Activated CD4-positive, alpha-beta T cell treated with anti-CD3 and anti-CD28 coated beads, Interleukin-2, amount 10 ng/mL, durations not matched to agents 7 days and 5 days (primary cell): Measurements from ENCODE around the gene ANKMY1. TPM values are rescaled to one million over a fixed set of nuclear protein-coding genes. Genes with fewer than 3 reads are reported as not detected.

Experiments used
- CTCF ChIA-PET: fragments of 350-600 bp; sonication (Branson Sonifier 250); formaldehyde crosslinking; loops from one replicate; lab custom pipeline; 2021; ENCODE audit warnings: antibody characterized with exemption; lab: Charles Lee
- POLR2A ChIA-PET: fragments of 350-600 bp; sonication (Branson Sonifier 250); formaldehyde crosslinking; loops from one replicate; lab custom pipeline; 2021; ENCODE audit warnings: antibody characterized with exemption; lab: Charles Lee
- DNase-seq: peaks from one replicate; pipeline ENCODE4 v3.0.0-alpha.2; 2020
- H3K27ac Mint-ChIP-seq: one replicate; pipeline ENCODE4 v1.8.0; 2021; ENCODE audit warnings: mild to moderate bottlenecking, moderate library complexity, mixed read lengths
- H3K27me3 Mint-ChIP-seq: one replicate; pipeline ENCODE4 v1.8.0; 2021; ENCODE audit warnings: mixed read lengths
- H3K36me3 Mint-ChIP-seq: one replicate; pipeline ENCODE4 v1.8.0; 2021; ENCODE audit warnings: low read depth, mixed read lengths
- H3K4me1 Mint-ChIP-seq: one replicate; pipeline ENCODE4 v1.8.0; 2021; ENCODE audit warnings: mixed read lengths
- H3K4me3 Mint-ChIP-seq: one replicate; pipeline ENCODE4 v1.8.0; 2021; ENCODE audit warnings: mild to moderate bottlenecking, moderate library complexity, mixed read lengths
- H3K9me3 Mint-ChIP-seq: one replicate; pipeline ENCODE4 v1.8.0; 2021; ENCODE audit warnings: mixed read lengths
- total RNA-seq, 2 experiments: library from RNA; stranded (reverse); gene quantifications; one replicate each; pipeline ENCODE4 v1.2.3, GENCODE V29; 2021

ANKMY1 gene
- total RNA-seq, 2 experiments from 2014 or later = 38.5 to 39.5 TPM

GRCh38 chr2:240491483-240491882 is 66.3 kb downstream of the ANKMY1 start:
- DNase-seq = no peak
- Mint-ChIP-seq H3K27ac (no peak overlapping the region), H3K4me3 (no peak overlapping the region), H3K9me3 (peaks cover 46% of the 10 kb centered on the region), H3K27me3 (peaks cover 8% of the 10 kb centered on the region), H3K4me1 (no peaks in the 10 kb centered on the region), H3K36me3 (peaks cover 22% of the 10 kb centered on the region)
- ChIA-PET POLR2A (no interaction called here), CTCF (interaction anchor here (1.2 kb wide), 1 partner anchor 23 kb away, joined by 3 read pairs; no protein-coding TSS in a partner anchor)

- POLR2A ChIA-PET = no interaction called here
- peaks cover 6% of the 10 kb centered on the region for H3K9me3 Mint-ChIP-seq
- no peak overlapping the region for H3K4me3 Mint-ChIP-seq
- H3K27ac Mint-ChIP-seq = no peak overlapping the region
- DNase-seq = no peak
- CTCF ChIA-PET = no interaction called here
- H3K27me3 Mint-ChIP-seq = no peaks in the 10 kb centered on the region
- peaks cover 2% of the 10 kb centered on the region for H3K4me1 Mint-ChIP-seq
- peaks cover 9% of the 10 kb centered on the region for H3K36me3 Mint-ChIP-seq
These were observed 75.6 kb downstream of the ANKMY1 start for GRCh38 chr2:240482141-240482540.

GRCh38 chr2:240481720-240482119 is 76.1 kb downstream of the ANKMY1 start:
- H3K27me3 Mint-ChIP-seq = no peaks in the 10 kb centered on the region
- POLR2A ChIA-PET = no interaction called here
- peaks cover 3% of the 10 kb centered on the region for H3K9me3 Mint-ChIP-seq
- H3K4me1 Mint-ChIP-seq = peaks cover 2% of the 10 kb centered on the region
- peaks cover 7% of the 10 kb centered on the region for H3K36me3 Mint-ChIP-seq
- CTCF ChIA-PET = no interaction called here
- H3K4me3 Mint-ChIP-seq = no peak overlapping the region
- DNase-seq = no peak
- no peak overlapping the region for H3K27ac Mint-ChIP-seq

- ChIA-PET POLR2A (no interaction called here), CTCF (no interaction called here)
- peaks cover 1% of the 10 kb centered on the region for H3K4me1 Mint-ChIP-seq
- H3K9me3 Mint-ChIP-seq = peaks cover 3% of the 10 kb centered on the region
- no peaks in the 10 kb centered on the region for H3K27me3 Mint-ChIP-seq
- no peak overlapping the region for H3K27ac Mint-ChIP-seq
- no peak overlapping the region for H3K4me3 Mint-ChIP-seq
- peaks cover 7% of the 10 kb centered on the region for H3K36me3 Mint-ChIP-seq
- DNase-seq = no peak
These were observed 76.8 kb downstream of the ANKMY1 start for GRCh38 chr2:240480834-240481623.

GRCh38 chr2:240479111-240479501 is 78.7 kb downstream of the ANKMY1 start:
- Mint-ChIP-seq H3K9me3 (peaks cover 8% of the 10 kb centered on the region), H3K27ac (no peak overlapping the region), H3K36me3 (peaks cover 6% of the 10 kb centered on the region), H3K4me1 (no peaks in the 10 kb centered on the region), H3K27me3 (no peaks in the 10 kb centered on the region), H3K4me3 (no peak overlapping the region)
- ChIA-PET CTCF (interaction anchor here (0.6 to 1.0 kb wide), 2 partner anchors 23 to 138 kb away, joined by 3 to 5 read pairs; no protein-coding TSS in a partner anchor), POLR2A (no interaction called here)
- no peak for DNase-seq

GRCh38 chr2:240478346-240479110 is 79.3 kb downstream of the ANKMY1 start:
- Mint-ChIP-seq H3K9me3 (peaks cover 10% of the 10 kb centered on the region), H3K36me3 (peaks cover under 1% of the 10 kb centered on the region), H3K27me3 (no peaks in the 10 kb centered on the region), H3K27ac (no peak overlapping the region), H3K4me1 (no peaks in the 10 kb centered on the region), H3K4me3 (no peak overlapping the region)
- DNase-seq = no peak
- POLR2A ChIA-PET = no interaction called here
- CTCF ChIA-PET = interaction anchor here (0.6 to 1.0 kb wide), 2 partner anchors 23 to 137 kb away, joined by 3 to 5 read pairs; no protein-coding TSS in a partner anchor

- H3K4me1 Mint-ChIP-seq = no peaks in the 10 kb centered on the region
- no peak for DNase-seq
- ChIA-PET POLR2A (no interaction called here), CTCF (no interaction called here)
- no peaks in the 10 kb centered on the region for H3K27me3 Mint-ChIP-seq
- H3K4me3 Mint-ChIP-seq = no peak overlapping the region
- no peaks in the 10 kb centered on the region for H3K36me3 Mint-ChIP-seq
- H3K9me3 Mint-ChIP-seq = peaks cover 13% of the 10 kb centered on the region
- no peak overlapping the region for H3K27ac Mint-ChIP-seq
These were observed 79.9 kb downstream of the ANKMY1 start for GRCh38 chr2:240477916-240478315.

GRCh38 chr2:240473211-240473610 is 84.6 kb downstream of the ANKMY1 start:
- no peak for DNase-seq
- peaks cover 3% of the 10 kb centered on the region for H3K36me3 Mint-ChIP-seq
- no peak overlapping the region for H3K4me3 Mint-ChIP-seq
- ChIA-PET CTCF (interaction anchor here (0.7 kb wide), 1 partner anchor 93 kb away, joined by 3 read pairs; no protein-coding TSS in a partner anchor), POLR2A (no interaction called here)
- H3K27me3 Mint-ChIP-seq = no peaks in the 10 kb centered on the region
- no peak overlapping the region for H3K27ac Mint-ChIP-seq
- peaks cover 17% of the 10 kb centered on the region for H3K9me3 Mint-ChIP-seq
- H3K4me1 Mint-ChIP-seq = no peaks in the 10 kb centered on the region

- H3K27me3 Mint-ChIP-seq = no peaks in the 10 kb centered on the region
- no peak overlapping the region for H3K27ac Mint-ChIP-seq
- DNase-seq = no peak
- CTCF ChIA-PET = no interaction called here
- peaks cover 17% of the 10 kb centered on the region for H3K9me3 Mint-ChIP-seq
- no peak overlapping the region for H3K4me3 Mint-ChIP-seq
- H3K4me1 Mint-ChIP-seq = no peaks in the 10 kb centered on the region
- H3K36me3 Mint-ChIP-seq = peaks cover 3% of the 10 kb centered on the region
- POLR2A ChIA-PET = no interaction called here
These were observed 85.6 kb downstream of the ANKMY1 start for GRCh38 chr2:240472078-240472790.

GRCh38 chr2:240469740-240470139 is 88.0 kb downstream of the ANKMY1 start:
- Mint-ChIP-seq H3K4me1 (no peaks in the 10 kb centered on the region), H3K9me3 (peaks cover 15% of the 10 kb centered on the region), H3K27ac (no peak overlapping the region), H3K36me3 (peaks cover 3% of the 10 kb centered on the region), H3K27me3 (no peaks in the 10 kb centered on the region), H3K4me3 (no peak overlapping the region)
- DNase-seq = no peak
- CTCF ChIA-PET = no interaction called here
- POLR2A ChIA-PET = no interaction called here

- Mint-ChIP-seq H3K27ac (no peak overlapping the region), H3K36me3 (peaks cover 3% of the 10 kb centered on the region), H3K9me3 (peaks cover 11% of the 10 kb centered on the region), H3K27me3 (no peaks in the 10 kb centered on the region), H3K4me3 (no peak overlapping the region), H3K4me1 (no peaks in the 10 kb centered on the region)
- no peak for DNase-seq
- POLR2A ChIA-PET = no interaction called here
- CTCF ChIA-PET = no interaction called here
These were observed 88.5 kb downstream of the ANKMY1 start for GRCh38 chr2:240469239-240469636.

- peak; percentile 4 for DNase-seq
- CTCF ChIA-PET = no interaction called here
These were observed 89.2 kb downstream of the ANKMY1 start for GRCh38 chr2:240468303-240469238.

More at GRCh38 chr2:240468303-240469238, 89.2 kb downstream of the ANKMY1 start:
- H3K4me3 Mint-ChIP-seq = no peak overlapping the region
- H3K9me3 Mint-ChIP-seq = peaks cover 8% of the 10 kb centered on the region
- peaks cover 3% of the 10 kb centered on the region for H3K36me3 Mint-ChIP-seq
- peak overlapping the region; percentile 41 for H3K27ac Mint-ChIP-seq
- POLR2A ChIA-PET = no interaction called here
- H3K27me3 Mint-ChIP-seq = no peaks in the 10 kb centered on the region
- H3K4me1 Mint-ChIP-seq = no peaks in the 10 kb centered on the region
